Measurements from ENCODE around the gene PPP1R9B. TPM values are rescaled to one million over a fixed set of nuclear protein-coding genes. Genes with fewer than 3 reads are reported as not detected.

PPP1R9B gene
- total RNA-seq, 3 donors from 2014 or later: 21.8 to 24.9 (median 22.7) TPM

- no peak for DNase-seq (ENCODE audit: low spot score in 2 of 2)
- Histone ChIP-seq H3K27ac (peak overlapping the region; percentile 84 to 92), H3K36me3 (no peaks in the 10 kb centered on the region), H3K9me3 (no peaks in the 10 kb centered on the region), H3K4me3 (peak overlapping the region; percentile 84 to 99 (median 98)), H3K4me1 (peaks cover 0 to 10% of the 10 kb centered on the region in 2 donors), H3K27me3 (no peaks in the 10 kb centered on the region)
- intact Hi-C loops (cut with DNase I; ENCODE audit: low total_unique reads): no loop called here
- TF ChIP-seq POLR2A (IDR thresholded peaks at IDR 0.05): no peak
- TF ChIP-seq, protein P1, sequence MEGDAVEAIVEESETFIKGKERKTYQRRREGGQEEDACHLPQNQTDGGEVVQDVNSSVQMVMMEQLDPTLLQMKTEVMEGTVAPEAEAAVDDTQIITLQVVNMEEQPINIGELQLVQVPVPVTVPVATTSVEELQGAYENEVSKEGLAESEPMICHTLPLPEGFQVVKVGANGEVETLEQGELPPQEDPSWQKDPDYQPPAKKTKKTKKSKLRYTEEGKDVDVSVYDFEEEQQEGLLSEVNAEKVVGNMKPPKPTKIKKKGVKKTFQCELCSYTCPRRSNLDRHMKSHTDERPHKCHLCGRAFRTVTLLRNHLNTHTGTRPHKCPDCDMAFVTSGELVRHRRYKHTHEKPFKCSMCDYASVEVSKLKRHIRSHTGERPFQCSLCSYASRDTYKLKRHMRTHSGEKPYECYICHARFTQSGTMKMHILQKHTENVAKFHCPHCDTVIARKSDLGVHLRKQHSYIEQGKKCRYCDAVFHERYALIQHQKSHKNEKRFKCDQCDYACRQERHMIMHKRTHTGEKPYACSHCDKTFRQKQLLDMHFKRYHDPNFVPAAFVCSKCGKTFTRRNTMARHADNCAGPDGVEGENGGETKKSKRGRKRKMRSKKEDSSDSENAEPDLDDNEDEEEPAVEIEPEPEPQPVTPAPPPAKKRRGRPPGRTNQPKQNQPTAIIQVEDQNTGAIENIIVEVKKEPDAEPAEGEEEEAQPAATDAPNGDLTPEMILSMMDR (IDR thresholded peaks at IDR 0.05): no peak
- no peak for TF ChIP-seq POLR2AphosphoS5 (IDR thresholded peaks at IDR 0.05)
These were observed 54.4 kb downstream of the PPP1R9B start for GRCh38 chr17:50096092-50096491.

- Histone ChIP-seq H3K27ac (peak overlapping the region; percentile 84 to 92), H3K4me1 (peaks cover 0 to 10% of the 10 kb centered on the region in 2 donors), H3K36me3 (no peaks in the 10 kb centered on the region), H3K27me3 (no peaks in the 10 kb centered on the region), H3K4me3 (peak overlapping the region; percentile 84 to 99 (median 98)), H3K9me3 (no peaks in the 10 kb centered on the region)
- intact Hi-C loops (cut with DNase I; ENCODE audit: low total_unique reads): no loop called here
- TF ChIP-seq POLR2AphosphoS5 (IDR thresholded peaks at IDR 0.05): no peak
- TF ChIP-seq POLR2A (IDR thresholded peaks at IDR 0.05): no peak
- TF ChIP-seq, protein P1 (IDR thresholded peaks at IDR 0.05): no peak
- DNase-seq (ENCODE audit: low spot score in 2 of 2): no peak
These were observed 54.8 kb downstream of the PPP1R9B start for GRCh38 chr17:50095626-50096037.

GRCh38 chr17:50094753-50095619, 55.5 kb downstream of the PPP1R9B start, which contains the start of gene PDK2:
Gene PDK2, plus strand, starts transcription at chr17:50095351. Its CDS starts 85 bp downstream, at chr17:50095436.
- TF ChIP-seq POLR2AphosphoS5 (IDR thresholded peaks at IDR 0.05) (peak; percentile 65 to 70 (median 67)), POLR2A (IDR thresholded peaks at IDR 0.05) (no peak)
- H3K36me3 ChIP-seq: no peaks in the 10 kb centered on the region
- H3K4me1 ChIP-seq: peaks cover 0 to 10% of the 10 kb centered on the region in 2 donors
- peak within 1 kb of the TSS; percentile 84 to 92 for H3K27ac ChIP-seq
- H3K4me3 ChIP-seq: peak within 1 kb of the TSS; percentile 84 to 99 (median 98)
- intact Hi-C loops (cut with DNase I; ENCODE audit: low total_unique reads): no loop called here
- no peaks in the 10 kb centered on the region for H3K27me3 ChIP-seq
- no peaks in the 10 kb centered on the region for H3K9me3 ChIP-seq
- peak; percentile 98 for DNase-seq (ENCODE audit: low spot score in 2 of 2)

DNA sequence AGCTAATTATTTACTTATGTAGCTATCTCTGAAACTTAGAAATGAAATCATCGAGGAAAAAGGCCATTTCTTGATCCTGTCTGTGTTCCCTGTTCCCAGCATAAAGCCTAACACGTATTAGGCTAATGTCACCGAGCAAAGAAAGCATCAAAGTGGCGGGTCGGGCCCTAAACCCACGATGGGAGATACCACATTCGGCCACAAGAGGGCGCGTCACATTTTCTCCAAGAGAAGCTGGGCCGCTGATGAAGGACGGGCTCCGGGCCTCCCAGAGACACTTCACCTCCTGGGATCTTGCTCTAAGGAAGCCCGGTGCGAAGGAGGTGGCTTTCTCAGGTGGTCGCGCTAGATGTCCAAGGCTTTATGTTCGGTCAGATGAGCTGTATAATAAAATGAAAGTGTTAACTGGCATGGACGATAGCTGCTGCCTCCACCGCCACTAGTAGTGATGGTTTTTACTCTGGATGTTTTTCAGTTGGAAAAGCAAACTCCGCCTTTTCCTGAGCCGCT, 56.2 kb downstream of the PPP1R9B start:
- no peaks in the 10 kb centered on the region for H3K9me3 ChIP-seq
- no peaks in the 10 kb centered on the region for H3K36me3 ChIP-seq
- H3K27me3 ChIP-seq: no peaks in the 10 kb centered on the region
- intact Hi-C loops (cut with DNase I; ENCODE audit: low total_unique reads): no loop called here
- peak in 2 of 3 donors; percentile 21 to 40 for TF ChIP-seq POLR2AphosphoS5 (IDR thresholded peaks at IDR 0.05)
- TF ChIP-seq POLR2A (IDR thresholded peaks at IDR 0.05): no peak
- TF ChIP-seq, protein P1 (IDR thresholded peaks at IDR 0.05): peak; percentile 91 to 98 (median 95)
- peaks cover 0 to 10% of the 10 kb centered on the region in 2 donors for H3K4me1 ChIP-seq
- peak overlapping the region; percentile 84 to 92 for H3K27ac ChIP-seq
- peak; percentile 83 to 94 for DNase-seq (ENCODE audit: low spot score in 2 of 2)
- peak overlapping the region; percentile 84 to 99 (median 98) for H3K4me3 ChIP-seq

- Histone ChIP-seq H3K27ac (no peak overlapping the region), H3K4me3 (no peak overlapping the region), H3K36me3 (no peaks in the 10 kb centered on the region), H3K27me3 (no peaks in the 10 kb centered on the region), H3K9me3 (no peaks in the 10 kb centered on the region), H3K4me1 (peaks cover 0 to 10% of the 10 kb centered on the region in 2 donors)
- intact Hi-C loops (cut with DNase I; ENCODE audit: low total_unique reads): no loop called here
- DNase-seq (ENCODE audit: low spot score in 2 of 2): no peak
- TF ChIP-seq, protein P1 (IDR thresholded peaks at IDR 0.05): no peak
- TF ChIP-seq POLR2AphosphoS5 (IDR thresholded peaks at IDR 0.05): no peak
- TF ChIP-seq POLR2A (IDR thresholded peaks at IDR 0.05): no peak
These were observed 56.7 kb downstream of the PPP1R9B start for GRCh38 chr17:50093807-50094206.

All from breast epithelium (tissue), 4 donors.